ENCODE results near the gene CFAP77. TPM values are rescaled to one million over a fixed set of nuclear protein-coding genes. Genes with fewer than 3 reads are reported as not detected.

CFAP77 gene
- total and polyA plus RNA-seq, 9 of the 15 experiments (the other 6 are each of a cell fraction or from before 2014, with no cell fraction given), result not detected

DNA sequence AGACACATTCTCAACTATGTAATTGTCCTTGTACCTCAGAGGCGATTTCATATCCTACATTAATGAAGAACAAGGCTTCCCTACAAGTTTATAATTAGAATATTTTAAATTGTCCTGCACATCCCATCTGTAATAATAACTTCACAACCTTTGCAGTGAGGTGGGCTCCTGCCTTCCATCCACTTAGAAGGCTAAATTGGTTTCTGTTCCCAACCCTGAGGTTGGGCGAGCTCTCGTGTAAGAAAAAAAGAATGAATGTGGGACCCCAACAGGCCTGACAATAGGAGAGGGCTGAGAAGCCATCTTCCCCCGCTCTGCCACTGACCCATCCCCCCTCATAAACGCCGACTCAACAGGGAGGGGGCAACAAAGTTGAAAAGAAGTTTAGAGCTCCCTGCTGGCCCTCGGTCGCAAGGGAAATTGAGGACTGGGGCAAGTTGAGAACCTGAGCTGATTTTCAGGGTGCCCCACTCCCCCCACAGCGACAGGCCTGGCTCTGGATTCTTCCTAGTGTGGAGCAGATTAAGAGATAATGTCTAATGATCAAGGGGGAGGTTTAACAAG, 181.8 kb downstream of the CFAP77 start:
- WGBS (ENCODE audit: insufficient coverage, low coverage, missing lambda C conversion rate), result 61% methylated on average over 9 of the region's 9 CpGs

More for the DNA sequence above, 181.8 kb downstream of the CFAP77 start:
- in situ Hi-C loops (cut with MboI) (no loop called here), intact Hi-C loops (cut with micrococcal nuclease) (no loop called here)
- FAIRE-seq (no peak), ATAC-seq (no peak), DNase-seq (ENCODE audit: extremely low read depth in 1 of 4, low spot score in 3 of 4) (no peak)
- H3K27ac ChIP-seq (ENCODE audit: extremely low read depth, low read depth, low read length), result no peak overlapping the region
- H2AFZ ChIP-seq (ENCODE audit: low read depth, low read length), result no peak overlapping the region
- no peak overlapping the region for H3K4me3 ChIP-seq
- H3K4me2 ChIP-seq (ENCODE audit: insufficient read depth, low read length), result no peak overlapping the region
- CTCF ChIA-PET (ENCODE audit: low intra/inter-chr PET ratio), result no interaction called here
- no TSS peak for BruUV-seq (replicated peaks)
- H3K9ac ChIP-seq (ENCODE audit: insufficient read depth in 1 of 2, low read depth in 2 of 2, low read length in 2 of 2), result no peak overlapping the region
- POLR2A ChIA-PET, result no interaction called here
- no peaks in the 10 kb centered on the region for H3K9me1 ChIP-seq (ENCODE audit: control insufficient read depth, insufficient read depth, low read length)
- H3K9me3 ChIP-seq (replicated peaks; ENCODE audit: control insufficient read depth, insufficient read depth, low read depth, low read length), result no peaks in the 10 kb centered on the region
- no peaks in the 10 kb centered on the region for H3K79me2 ChIP-seq (ENCODE audit: control insufficient read depth, insufficient read depth, low read length)
- peaks cover 7% of the 10 kb centered on the region; the same call in 1 of the 2 replicates for H4K20me1 ChIP-seq (replicated peaks; ENCODE audit: control insufficient read depth, insufficient read depth, low read length)
- H3K36me3 ChIP-seq (ENCODE audit: control insufficient read depth, insufficient read depth, low read length), result peaks cover 31% of the 10 kb centered on the region; the same call in 1 of the 3 replicates
- no peak for TF ChIP-seq SMARCE1 (IDR thresholded peaks at IDR 0.05)
- no peak for TF ChIP-seq EGR1 (conservative IDR thresholded peaks at IDR 0.05)
- TF ChIP-seq ZNF282 (CRISPR knock-in tag; IDR thresholded peaks at IDR 0.05), result no peak
- TF ChIP-seq RNF2 (IDR thresholded peaks at IDR 0.05), result no peak
- no peak for TF ChIP-seq ELF2 (CRISPR knock-in tag; IDR thresholded peaks at IDR 0.05)
- TF ChIP-seq SMAD1 (IDR thresholded peaks at IDR 0.05; ENCODE audit: low read depth, low read length, partially characterized antibody), result no peak
- TF ChIP-seq SRF (CRISPR knock-in tag; IDR thresholded peaks at IDR 0.05), result no peak
- TF ChIP-seq ZKSCAN3 (CRISPR knock-in tag; IDR thresholded peaks at IDR 0.05), result no peak
- TF ChIP-seq PRMT5 (CRISPR knock-in tag; IDR thresholded peaks at IDR 0.05), result no peak
- TF ChIP-seq ZFX (CRISPR knock-in tag; IDR thresholded peaks at IDR 0.05), result no peak
- no peak for TF ChIP-seq FOXK2 (conservative IDR thresholded peaks at IDR 0.05 in 1 of 2, IDR thresholded peaks at IDR 0.05 in 1 of 2; ENCODE audit: low read depth in 2 of 2)
- TF ChIP-seq, protein P1, sequence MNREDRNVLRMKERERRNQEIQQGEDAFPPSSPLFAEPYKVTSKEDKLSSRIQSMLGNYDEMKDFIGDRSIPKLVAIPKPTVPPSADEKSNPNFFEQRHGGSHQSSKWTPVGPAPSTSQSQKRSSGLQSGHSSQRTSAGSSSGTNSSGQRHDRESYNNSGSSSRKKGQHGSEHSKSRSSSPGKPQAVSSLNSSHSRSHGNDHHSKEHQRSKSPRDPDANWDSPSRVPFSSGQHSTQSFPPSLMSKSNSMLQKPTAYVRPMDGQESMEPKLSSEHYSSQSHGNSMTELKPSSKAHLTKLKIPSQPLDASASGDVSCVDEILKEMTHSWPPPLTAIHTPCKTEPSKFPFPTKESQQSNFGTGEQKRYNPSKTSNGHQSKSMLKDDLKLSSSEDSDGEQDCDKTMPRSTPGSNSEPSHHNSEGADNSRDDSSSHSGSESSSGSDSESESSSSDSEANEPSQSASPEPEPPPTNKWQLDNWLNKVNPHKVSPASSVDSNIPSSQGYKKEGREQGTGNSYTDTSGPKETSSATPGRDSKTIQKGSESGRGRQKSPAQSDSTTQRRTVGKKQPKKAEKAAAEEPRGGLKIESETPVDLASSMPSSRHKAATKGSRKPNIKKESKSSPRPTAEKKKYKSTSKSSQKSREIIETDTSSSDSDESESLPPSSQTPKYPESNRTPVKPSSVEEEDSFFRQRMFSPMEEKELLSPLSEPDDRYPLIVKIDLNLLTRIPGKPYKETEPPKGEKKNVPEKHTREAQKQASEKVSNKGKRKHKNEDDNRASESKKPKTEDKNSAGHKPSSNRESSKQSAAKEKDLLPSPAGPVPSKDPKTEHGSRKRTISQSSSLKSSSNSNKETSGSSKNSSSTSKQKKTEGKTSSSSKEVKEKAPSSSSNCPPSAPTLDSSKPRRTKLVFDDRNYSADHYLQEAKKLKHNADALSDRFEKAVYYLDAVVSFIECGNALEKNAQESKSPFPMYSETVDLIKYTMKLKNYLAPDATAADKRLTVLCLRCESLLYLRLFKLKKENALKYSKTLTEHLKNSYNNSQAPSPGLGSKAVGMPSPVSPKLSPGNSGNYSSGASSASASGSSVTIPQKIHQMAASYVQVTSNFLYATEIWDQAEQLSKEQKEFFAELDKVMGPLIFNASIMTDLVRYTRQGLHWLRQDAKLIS (CRISPR knock-in tag; IDR thresholded peaks at IDR 0.05), result no peak
- TF ChIP-seq ZNF347 (CRISPR knock-in tag; IDR thresholded peaks at IDR 0.05; ENCODE audit: low read depth), result no peak
- peaks cover 0 to 5% of the 10 kb centered on the region in 2 experiments; a peak in 2 of 5 replicates for H3K4me1 ChIP-seq (replicated peaks in 1 of 2; ENCODE audit: control insufficient read depth in 2 of 2, insufficient read depth in 2 of 2, low read length in 2 of 2)
- H3K27me3 ChIP-seq (ENCODE audit: control insufficient read depth in 2 of 2, insufficient read depth in 2 of 2, low read length in 2 of 2), result peaks cover 0 to 7% of the 10 kb centered on the region in 2 experiments; a peak in 1 of 5 replicates

Measured in K562 (cell line).